PFSK-1 (cell line): ENCODE data around the gene RAPGEF5.

ENCODE experiments used
- FOXP2 ChIP-seq: optimal IDR thresholded peaks from 2 replicates; pipeline ENCODE3; 2011; ENCODE audit warnings: borderline replicate concordance, control low read depth, inconsistent platforms; ENCODE audit not compliant: insufficient read depth; ENCODE audit errors: extremely low read length, extremely low read depth
- POLR2AphosphoS5 ChIP-seq: IDR thresholded peaks from 2 replicates; pipeline ENCODE4 v1.6.1; 2012; ENCODE audit warnings: low read depth, mild to moderate bottlenecking, control low read depth, low read length, moderate library complexity
- SIN3A ChIP-seq: IDR thresholded peaks from 2 replicates; pipeline ENCODE4 v1.6.1; 2012; ENCODE audit warnings: mild to moderate bottlenecking, low read length, moderate library complexity, borderline replicate concordance; ENCODE audit not compliant: insufficient read depth
- TAF1 ChIP-seq: IDR thresholded peaks from 2 replicates; pipeline ENCODE4 v1.6.1; 2012; ENCODE audit warnings: low read length, control low read depth, borderline replicate concordance; ENCODE audit not compliant: insufficient read depth
- TF ChIP-seq, protein P1 (sequence below), 2 experiments: IDR thresholded peaks; 2 replicates each; pipeline versions ENCODE4 v1.6.1 to v1.8.0; 2011 to 2012; ENCODE audit warnings: low read depth in 2 of 2, low read length in 2 of 2, control low read depth in 1 of 2, inconsistent platforms in 1 of 2, mild to moderate bottlenecking in 1 of 2, moderate library complexity in 1 of 2; ENCODE audit not compliant: insufficient read depth in 1 of 2

RAPGEF5 gene

DNA sequence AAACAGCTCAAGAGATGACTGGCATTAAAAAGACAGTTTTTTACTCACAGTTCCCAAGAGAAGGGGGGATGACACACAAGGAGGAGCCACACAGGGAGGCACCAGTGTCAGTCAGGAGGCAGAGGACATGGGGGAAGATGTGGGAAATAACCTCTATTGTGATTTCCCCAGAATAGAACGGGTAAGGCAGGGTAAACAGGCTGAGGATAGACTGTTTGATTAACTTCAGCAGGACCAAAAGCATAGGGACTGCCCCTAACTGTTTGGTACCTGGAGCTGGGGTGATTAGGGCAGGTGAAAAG, 60.7 kb downstream of the RAPGEF5 start:
- TF ChIP-seq SIN3A: no peak
- TF ChIP-seq TAF1: no peak
- no peak for TF ChIP-seq POLR2AphosphoS5
- TF ChIP-seq, protein P1, sequence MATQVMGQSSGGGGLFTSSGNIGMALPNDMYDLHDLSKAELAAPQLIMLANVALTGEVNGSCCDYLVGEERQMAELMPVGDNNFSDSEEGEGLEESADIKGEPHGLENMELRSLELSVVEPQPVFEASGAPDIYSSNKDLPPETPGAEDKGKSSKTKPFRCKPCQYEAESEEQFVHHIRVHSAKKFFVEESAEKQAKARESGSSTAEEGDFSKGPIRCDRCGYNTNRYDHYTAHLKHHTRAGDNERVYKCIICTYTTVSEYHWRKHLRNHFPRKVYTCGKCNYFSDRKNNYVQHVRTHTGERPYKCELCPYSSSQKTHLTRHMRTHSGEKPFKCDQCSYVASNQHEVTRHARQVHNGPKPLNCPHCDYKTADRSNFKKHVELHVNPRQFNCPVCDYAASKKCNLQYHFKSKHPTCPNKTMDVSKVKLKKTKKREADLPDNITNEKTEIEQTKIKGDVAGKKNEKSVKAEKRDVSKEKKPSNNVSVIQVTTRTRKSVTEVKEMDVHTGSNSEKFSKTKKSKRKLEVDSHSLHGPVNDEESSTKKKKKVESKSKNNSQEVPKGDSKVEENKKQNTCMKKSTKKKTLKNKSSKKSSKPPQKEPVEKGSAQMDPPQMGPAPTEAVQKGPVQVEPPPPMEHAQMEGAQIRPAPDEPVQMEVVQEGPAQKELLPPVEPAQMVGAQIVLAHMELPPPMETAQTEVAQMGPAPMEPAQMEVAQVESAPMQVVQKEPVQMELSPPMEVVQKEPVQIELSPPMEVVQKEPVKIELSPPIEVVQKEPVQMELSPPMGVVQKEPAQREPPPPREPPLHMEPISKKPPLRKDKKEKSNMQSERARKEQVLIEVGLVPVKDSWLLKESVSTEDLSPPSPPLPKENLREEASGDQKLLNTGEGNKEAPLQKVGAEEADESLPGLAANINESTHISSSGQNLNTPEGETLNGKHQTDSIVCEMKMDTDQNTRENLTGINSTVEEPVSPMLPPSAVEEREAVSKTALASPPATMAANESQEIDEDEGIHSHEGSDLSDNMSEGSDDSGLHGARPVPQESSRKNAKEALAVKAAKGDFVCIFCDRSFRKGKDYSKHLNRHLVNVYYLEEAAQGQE (IDR thresholded peaks at IDR 0.05; ENCODE audit: insufficient read depth in 1 of 2, low read depth in 2 of 2, low read length in 2 of 2): no peak

DNA sequence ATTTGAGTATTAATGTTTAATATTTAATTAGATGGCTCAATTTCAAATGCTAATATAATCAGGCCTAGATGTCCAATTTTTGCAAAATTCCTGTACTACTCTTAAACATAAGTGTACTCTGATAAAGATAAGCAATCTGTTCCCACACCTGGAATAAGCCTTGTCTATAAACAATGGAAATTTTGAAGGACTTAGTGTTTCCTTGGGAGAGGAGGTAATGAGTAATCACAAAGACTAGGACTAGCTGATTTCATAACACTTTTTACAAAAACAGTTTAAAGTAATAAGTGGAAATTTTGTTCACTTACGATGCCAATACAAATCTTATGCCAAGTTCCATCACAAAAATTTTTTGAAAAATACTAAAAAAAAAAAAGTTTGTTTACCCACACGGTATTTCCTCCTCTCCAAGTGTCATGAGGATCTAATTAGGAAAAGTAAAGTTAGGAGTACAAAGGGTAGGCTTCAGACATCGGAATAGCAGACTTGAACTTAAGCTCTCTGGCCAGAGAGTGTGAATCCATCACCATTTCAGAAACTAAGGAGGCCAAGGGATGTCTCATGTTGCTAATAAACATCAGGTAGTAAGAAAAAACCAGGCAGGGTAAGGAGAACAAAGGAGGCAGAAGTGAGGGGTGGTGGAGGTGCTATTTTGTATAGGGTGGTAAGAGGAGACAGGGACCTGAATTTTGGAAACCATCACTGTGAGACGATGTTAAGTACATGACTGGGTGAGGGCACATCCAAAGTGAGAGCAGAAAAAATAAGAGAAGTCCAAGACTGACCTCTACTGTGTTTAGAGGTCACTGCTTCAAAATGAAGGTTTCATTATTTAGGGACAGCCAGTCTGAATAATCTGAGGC, 61.3 kb downstream of the RAPGEF5 start:
- TF ChIP-seq, protein P1 (IDR thresholded peaks at IDR 0.05; ENCODE audit: insufficient read depth in 1 of 2, low read depth in 2 of 2, low read length in 2 of 2): no peak
- TF ChIP-seq POLR2AphosphoS5 (no peak), TAF1 (no peak), SIN3A (no peak), FOXP2 (no peak)

DNA sequence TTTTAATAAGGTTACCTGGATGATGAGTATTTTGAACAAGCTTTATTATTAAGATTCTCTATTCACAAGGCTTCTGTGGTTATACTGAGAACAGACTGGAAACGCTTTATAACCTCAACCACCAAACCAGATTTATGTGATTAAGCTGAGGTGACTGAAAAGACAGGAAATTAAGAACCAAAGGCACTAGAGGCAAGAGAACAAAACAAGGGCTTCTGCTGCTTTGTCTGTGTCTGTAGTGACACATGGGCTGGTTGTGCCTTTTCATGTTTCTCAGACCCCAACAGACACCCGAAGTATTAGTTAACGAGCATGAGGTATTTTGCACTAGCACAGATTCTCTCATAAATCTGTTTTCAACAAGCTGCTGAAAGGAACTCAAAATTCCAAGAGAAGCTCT, 64.4 kb downstream of the RAPGEF5 start:
- TF ChIP-seq TAF1 (no peak), FOXP2 (no peak), POLR2AphosphoS5 (no peak), SIN3A (no peak)
- TF ChIP-seq, protein P1 (IDR thresholded peaks at IDR 0.05; ENCODE audit: insufficient read depth in 1 of 2, low read depth in 2 of 2, low read length in 2 of 2): no peak

DNA sequence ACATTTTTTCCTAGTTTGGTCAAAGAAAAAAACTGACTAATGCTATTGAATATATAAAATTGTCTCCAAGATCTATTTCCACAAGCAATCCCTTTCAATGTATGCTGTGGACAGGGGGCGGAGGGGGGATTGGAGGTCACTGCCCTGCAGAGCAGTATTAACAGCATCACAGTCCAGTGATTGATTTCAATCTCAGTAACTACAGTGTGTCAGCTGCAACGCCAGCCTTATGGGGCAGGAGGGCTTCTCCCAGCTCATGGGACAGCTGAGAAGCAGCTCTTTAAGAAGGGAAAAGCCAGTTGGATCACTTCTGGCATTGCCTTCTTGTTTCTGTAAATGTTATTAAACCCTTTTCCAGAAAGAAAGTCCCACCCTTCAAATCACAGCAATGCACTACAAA, 65.0 kb downstream of the RAPGEF5 start:
- TF ChIP-seq, protein P1 (IDR thresholded peaks at IDR 0.05; ENCODE audit: insufficient read depth in 1 of 2, low read depth in 2 of 2, low read length in 2 of 2): no peak
- TF ChIP-seq SIN3A: no peak
- TF ChIP-seq FOXP2: no peak
- TF ChIP-seq POLR2AphosphoS5: no peak
- TF ChIP-seq TAF1: no peak

DNA sequence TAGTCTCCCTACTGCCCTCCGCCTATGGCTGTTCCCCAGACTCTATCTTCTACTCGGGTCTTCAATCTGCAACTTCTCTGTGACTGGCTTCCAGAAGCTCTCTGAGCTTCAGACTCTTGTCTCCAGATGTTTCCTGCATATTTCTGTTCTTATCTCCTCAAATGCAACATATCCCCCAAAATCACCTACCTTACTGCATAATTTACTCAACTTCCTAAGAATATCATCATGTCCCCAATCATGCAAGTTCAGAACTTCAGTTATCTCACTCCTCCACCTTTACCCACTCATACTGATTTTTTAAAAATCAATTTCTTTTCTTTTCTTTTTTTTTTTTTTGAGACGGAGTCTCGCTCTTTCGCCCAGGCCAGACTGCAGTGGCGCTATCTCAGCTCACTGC, 68.8 kb downstream of the RAPGEF5 start:
- no peak for TF ChIP-seq SIN3A
- no peak for TF ChIP-seq TAF1
- TF ChIP-seq, protein P1 (IDR thresholded peaks at IDR 0.05; ENCODE audit: insufficient read depth in 1 of 2, low read depth in 2 of 2, low read length in 2 of 2): no peak
- TF ChIP-seq POLR2AphosphoS5: no peak
- TF ChIP-seq FOXP2: no peak
